K562 (cell line): ENCODE data around the gene SLC2A4. TPM values are rescaled to one million over a fixed set of nuclear protein-coding genes. Genes with fewer than 3 reads are reported as not detected.
A peak's percentile ranks its signal among the peaks of the same experiment; 100 is the strongest.

Experiments used
- BCL6 ChIP-seq: fragments of 250-450 bp; sonication (Bioruptor Pico); IDR thresholded peaks from 2 replicates; pipeline ENCODE4 v1.4.0; 2020
- CXXC5 ChIP-seq: fragments of 250-450 bp; sonication (Bioruptor Pico); IDR thresholded peaks from 2 replicates; pipeline ENCODE4 v1.8.0; 2022; ENCODE audit warnings: inconsistent platforms, mild to moderate bottlenecking, moderate library complexity
- ELF1 ChIP-seq: fragments of 200-800 bp; sonication (Bioruptor generic); IDR thresholded peaks from 2 replicates; pipeline ENCODE4 v1.6.1; 2016; ENCODE audit warnings: missing genetic modification characterization, missing compliant biosample characterization
- GABPB2 ChIP-seq: fragments of 250-450 bp; sonication (Bioruptor Pico); conservative IDR thresholded peaks from 2 replicates; pipeline ENCODE4 v1.5.1; 2021; ENCODE audit warnings: mild to moderate bottlenecking
- GTF2E2 ChIP-seq: fragments of 200-800 bp; sonication (Bioruptor generic); IDR thresholded peaks from 2 replicates; pipeline ENCODE4 v1.6.1; 2016; ENCODE audit warnings: missing genetic modification characterization, missing compliant biosample characterization
- HES1 ChIP-seq: fragments of 450-650 bp; IDR thresholded peaks from 2 replicates; pipeline ENCODE4 v1.6.1; 2016; ENCODE audit warnings: low read depth, mild to moderate bottlenecking, moderate library complexity
- MTA2 ChIP-seq: fragments of 450-650 bp; IDR thresholded peaks from 2 replicates; pipeline ENCODE4 v1.6.1; 2016; ENCODE audit warnings: low read depth
- MXI1 ChIP-seq: IDR thresholded peaks from 2 replicates; pipeline ENCODE4 v1.6.1; 2011; ENCODE audit warnings: low read depth, mild to moderate bottlenecking, improper control_type of control experiment, low read length
- NR0B1 ChIP-seq: fragments of 450-650 bp; IDR thresholded peaks from one replicate; pipeline ENCODE4 v1.6.1; 2018; ENCODE audit warnings: mild to moderate bottlenecking, moderate library complexity; ENCODE audit not compliant: partially characterized antibody
- NR2C2 ChIP-seq, 2 experiments: fragments of 200-800 bp in 1 of 2; sonication (Bioruptor generic) in 1 of 2; sonication (generic) in 1 of 2; formaldehyde crosslinking in 1 of 2; IDR thresholded peaks; 2 replicates each; pipeline versions ENCODE4 v1.6.1 to v1.8.0; 2016 to 2022; ENCODE audit warnings: mild to moderate bottlenecking in 1 of 2, missing compliant biosample characterization in 1 of 2, missing genetic modification characterization in 1 of 2, missing genetic modification reagents in 1 of 2
- POLR2B ChIP-seq: fragments of 450-650 bp; IDR thresholded peaks from 2 replicates; pipeline ENCODE4 v1.6.1; 2018; ENCODE audit warnings: low read depth; ENCODE audit not compliant: partially characterized antibody
- SIN3A ChIP-seq, 2 experiments: fragments of 150-350 bp in 1 of 2; IDR thresholded peaks; 2 replicates each; pipeline ENCODE4 v1.6.1; 2011 to 2016; ENCODE audit warnings: borderline replicate concordance in 2 of 2, low read depth in 2 of 2, low read length in 2 of 2, mild to moderate bottlenecking in 2 of 2, moderate library complexity in 2 of 2; ENCODE audit not compliant: control insufficient read depth in 1 of 2
- SMAD4 ChIP-seq: fragments of 250-450 bp; sonication (Bioruptor Pico); conservative IDR thresholded peaks from 2 replicates; pipeline ENCODE4 v1.8.0; 2021; ENCODE audit warnings: inconsistent platforms, mild to moderate bottlenecking, moderate library complexity
- SNIP1 ChIP-seq: fragments of 450-650 bp; IDR thresholded peaks from 2 replicates; pipeline ENCODE4 v1.7.1; 2017; ENCODE audit warnings: low read depth, mild to moderate bottlenecking
- ZFX ChIP-seq: sonication (generic); formaldehyde crosslinking; IDR thresholded peaks from 2 replicates; pipeline ENCODE4 v1.8.0; 2022; ENCODE audit warnings: mild to moderate bottlenecking, missing genetic modification reagents, moderate library complexity
- ZNF518B ChIP-seq: fragments of 250-450 bp; sonication (Bioruptor Pico); IDR thresholded peaks from 2 replicates; pipeline ENCODE4 v1.5.0; 2021; ENCODE audit warnings: mild to moderate bottlenecking, moderate library complexity
- ZNF561 ChIP-seq: fragments of 450-650 bp; formaldehyde crosslinking; conservative IDR thresholded peaks from 2 replicates; pipeline ENCODE4 v1.4.0; 2020; ENCODE audit warnings: mild to moderate bottlenecking, moderate library complexity
- ZNF717 ChIP-seq: fragments of 250-450 bp; sonication (Bioruptor Pico); IDR thresholded peaks from 2 replicates; pipeline ENCODE4 v1.5.0; 2021
- ZNF75A ChIP-seq: fragments of 450-650 bp; formaldehyde crosslinking; IDR thresholded peaks from 2 replicates; pipeline ENCODE4 v1.4.0; 2020; ENCODE audit warnings: mild to moderate bottlenecking
- polyA plus RNA-seq, 8 experiments: library from polyadenylated mRNA; depleted of rRNA in 4 of 8; stranded (reverse) in 5 of 8; unstranded in 3 of 8; fragments of >200 nt; fragmentation: Nextera tagmentation in 2 of 8; fragmentation: Illumina TruSeq in 1 of 8; extraction: Ambion mirVana in 2 of 8; extraction: Trizol in 1 of 8; gene quantifications; 2 replicates each; pipeline versions ENCODE4 v1.2.1 to v1.2.3, GENCODE V29; 2011 to 2014; ENCODE audit warnings: inconsistent platforms in 1 of 8, missing spikeins in 1 of 8
- total RNA-seq, 7 experiments: library from RNA; depleted of rRNA in 6 of 7; stranded (reverse); fragments of >200 nt in 6 of 7; fragmentation: Illumina TruSeq in 2 of 7; extraction: Trizol in 2 of 7; gene quantifications; 2 replicates each; pipeline versions ENCODE4 v1.2.1 to v1.2.3, GENCODE V29; 2011 to 2021; ENCODE audit warnings: low replicate concordance in 1 of 7
- TF ChIP-seq, protein P1 (sequence below), 2 experiments: fragments of 450-650 bp in 1 of 2; sonication (generic) in 1 of 2; formaldehyde crosslinking in 1 of 2; IDR thresholded peaks in 1 of 2; conservative IDR thresholded peaks in 1 of 2; 2 replicates each; pipeline versions ENCODE4 v1.6.1 to v1.8.1; 2016 to 2023; ENCODE audit warnings: mild to moderate bottlenecking in 2 of 2, moderate library complexity in 2 of 2, inconsistent platforms in 1 of 2, missing genetic modification reagents in 1 of 2

Gene SLC2A4
- total and polyA plus RNA-seq, 9 of the 15 experiments (the other 6 are each of a cell fraction or from before 2014, with no cell fraction given): 0.74 to 3.5 (median 1.6) TPM

DNA sequence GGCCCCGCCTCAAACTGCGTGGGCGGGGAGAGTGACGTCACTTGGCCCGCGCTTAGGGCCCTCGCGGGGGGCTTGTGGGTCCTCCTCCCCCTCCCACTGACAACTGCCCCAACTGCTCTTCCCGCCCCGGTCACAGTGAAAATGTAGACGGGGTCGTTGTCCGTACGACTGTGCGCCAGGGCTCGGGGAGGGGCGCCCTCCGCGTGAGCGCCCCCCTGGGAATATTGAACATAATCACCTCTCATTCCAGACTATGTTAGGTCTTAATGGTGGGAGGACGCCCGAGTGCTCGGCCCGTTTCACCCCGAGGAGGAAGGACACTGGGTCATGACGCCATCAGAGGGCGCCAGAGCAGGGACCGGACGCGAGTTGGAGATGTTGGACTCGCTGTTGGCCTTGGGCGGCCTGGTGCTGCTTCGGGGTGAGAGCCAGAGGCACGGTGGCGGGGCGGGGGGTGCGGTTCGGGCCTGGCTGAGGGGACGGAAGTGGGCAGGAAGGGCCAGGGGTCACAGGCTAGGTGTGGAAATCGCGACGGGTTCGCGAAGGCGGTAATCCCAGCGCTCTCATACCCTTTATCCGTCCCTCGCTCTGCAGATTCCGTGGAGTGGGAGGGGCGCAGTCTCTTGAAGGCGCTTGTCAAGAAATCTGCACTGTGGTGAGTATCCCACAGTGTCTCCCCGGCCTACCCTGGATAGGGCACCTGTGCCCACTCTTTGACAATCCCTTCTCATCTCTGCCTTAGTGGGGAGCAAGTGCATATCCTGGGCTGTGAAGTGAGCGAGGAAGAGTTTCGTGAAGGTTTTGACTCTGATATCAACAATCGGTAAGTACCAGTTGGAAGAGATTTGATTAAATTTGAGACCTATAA is 29.1 kb upstream of the SLC2A4 start, which contains the start of gene ELP5 (continued):
- TF ChIP-seq NR0B1: no peak
- no peak for TF ChIP-seq HES1
- no peak for TF ChIP-seq ZNF75A (CRISPR knock-in tag)
- TF ChIP-seq ZFX (CRISPR knock-in tag): peak; percentile 94
- peak; percentile 74 to 80 for TF ChIP-seq SIN3A (IDR thresholded peaks at IDR 0.05; ENCODE audit: borderline replicate concordance in 2 of 2, control insufficient read depth in 1 of 2, low read depth in 2 of 2, low read length in 2 of 2)
- TF ChIP-seq GTF2E2 (tag): peak; percentile 57; the same call in 1 of the 2 replicates
- TF ChIP-seq SMAD4 (CRISPR knock-in tag): no peak
- no peak for TF ChIP-seq BCL6
- peak; percentile 71; the same call in 1 of the 2 replicates for TF ChIP-seq NR2C2 (CRISPR knock-in tag; IDR thresholded peaks at IDR 0.05)
- peak; percentile 91 for TF ChIP-seq NR2C2 (tag; IDR thresholded peaks at IDR 0.05)
- TF ChIP-seq, protein P1, sequence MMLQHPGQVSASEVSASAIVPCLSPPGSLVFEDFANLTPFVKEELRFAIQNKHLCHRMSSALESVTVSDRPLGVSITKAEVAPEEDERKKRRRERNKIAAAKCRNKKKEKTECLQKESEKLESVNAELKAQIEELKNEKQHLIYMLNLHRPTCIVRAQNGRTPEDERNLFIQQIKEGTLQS (IDR thresholded peaks at IDR 0.05): peak; percentile 97
- TF ChIP-seq, protein P1 (CRISPR knock-in tag; conservative IDR thresholded peaks at IDR 0.05): 0 out of 2 replicates have a peak, but pooled peaks have one; percentile 6
- TF ChIP-seq SNIP1: no peak
- TF ChIP-seq ZNF717 (CRISPR knock-in tag): no peak
- TF ChIP-seq MTA2: no peak
- TF ChIP-seq ELF1 (tag): peak; percentile 72
- no peak for TF ChIP-seq ZNF561 (CRISPR knock-in tag)
- TF ChIP-seq CXXC5 (CRISPR knock-in tag): peak; percentile 50; the same call in 1 of the 2 replicates
- no peak for TF ChIP-seq ZNF518B (CRISPR knock-in tag)
- TF ChIP-seq MXI1: peak; percentile 51; the same call in 1 of the 2 replicates
- TF ChIP-seq POLR2B: peak; percentile 62
- TF ChIP-seq GABPB2 (CRISPR knock-in tag): no peak
